SK-N-SH treated with all-trans-retinoic acid at 6 μM for 48 hours (cell line): ENCODE results near the gene DIP2C.

ENCODE experiments used
- ATAC-seq: fragments of 200-7000 bp; cut with Tn5 transposase; 3 replicates; pipeline ENCODE4 v1.9.1; 2020; ENCODE audit warnings: mild to moderate bottlenecking, moderate library complexity
- ARNTL ChIP-seq: fragments of 450-650 bp; formaldehyde crosslinking; IDR thresholded peaks from 2 replicates; pipeline ENCODE4 v1.5.0; 2020; ENCODE audit warnings: low read depth, mild to moderate bottlenecking, moderate library complexity, borderline replicate concordance
- BACH2 ChIP-seq: fragments of 250-450 bp; sonication (Bioruptor Pico); IDR thresholded peaks from 2 replicates; pipeline ENCODE4 v1.9.0; 2021; ENCODE audit warnings: mild to moderate bottlenecking, borderline replicate concordance
- CSDC2 ChIP-seq: fragments of 250-450 bp; sonication (Bioruptor Pico); IDR thresholded peaks from 2 replicates; pipeline ENCODE4 v1.5.0; 2020; ENCODE audit warnings: mild to moderate bottlenecking, moderate library complexity
- ESRRG ChIP-seq: fragments of 250-450 bp; sonication (Bioruptor Pico); IDR thresholded peaks from 2 replicates; pipeline ENCODE4 v1.6.1; 2021; ENCODE audit warnings: mild to moderate bottlenecking
- GLIS3 ChIP-seq: fragments of 250-450 bp; sonication (Bioruptor Pico); IDR thresholded peaks from 2 replicates; pipeline ENCODE4 v1.5.0; 2020; ENCODE audit warnings: mild to moderate bottlenecking, moderate library complexity
- ISL1 ChIP-seq: fragments of 250-450 bp; sonication (Bioruptor Pico); IDR thresholded peaks from 2 replicates; pipeline ENCODE4 v2.1.2; 2022; ENCODE audit warnings: mild to moderate bottlenecking, moderate library complexity
- OSR1 ChIP-seq: fragments of 250-450 bp; sonication (Bioruptor Pico); IDR thresholded peaks from 2 replicates; pipeline ENCODE4 v1.8.0; 2022; ENCODE audit warnings: moderate library complexity, mild to moderate bottlenecking, inconsistent platforms
- POU6F1 ChIP-seq: fragments of 250-450 bp; sonication (Bioruptor Pico); IDR thresholded peaks from 2 replicates; pipeline ENCODE4 v1.8.0; 2021; ENCODE audit warnings: low read depth, mild to moderate bottlenecking, moderate library complexity, borderline replicate concordance
- PPARA ChIP-seq: fragments of 250-450 bp; sonication (Bioruptor Pico); IDR thresholded peaks from 2 replicates; pipeline ENCODE4 v1.5.0; 2020; ENCODE audit warnings: mild to moderate bottlenecking, borderline replicate concordance
- RARB ChIP-seq: fragments of 250-450 bp; sonication (Bioruptor Pico); IDR thresholded peaks from 2 replicates; pipeline ENCODE4 v1.8.0; 2021; ENCODE audit warnings: mild to moderate bottlenecking, moderate library complexity
- SNAI2 ChIP-seq: fragments of 250-450 bp; sonication (Bioruptor Pico); IDR thresholded peaks from 2 replicates; pipeline ENCODE4 v1.5.0; 2020; ENCODE audit warnings: mild to moderate bottlenecking, moderate library complexity
- TOX ChIP-seq: fragments of 250-450 bp; sonication (Bioruptor Pico); IDR thresholded peaks from 2 replicates; pipeline ENCODE4 v1.8.0; 2021; ENCODE audit warnings: mild to moderate bottlenecking, moderate library complexity, borderline replicate concordance
- ZFP3 ChIP-seq: fragments of 250-450 bp; sonication (Bioruptor Pico); IDR thresholded peaks from 2 replicates; pipeline ENCODE4 v1.5.0; 2020; ENCODE audit warnings: mild to moderate bottlenecking, moderate library complexity
- ZFP30 ChIP-seq: fragments of 450-650 bp; formaldehyde crosslinking; IDR thresholded peaks from 2 replicates; pipeline ENCODE4 v1.5.0; 2022; ENCODE audit warnings: mild to moderate bottlenecking, moderate library complexity
- ZNF565 ChIP-seq: fragments of 450-650 bp; formaldehyde crosslinking; conservative IDR thresholded peaks from 2 replicates; pipeline ENCODE4 v1.5.0; 2020; ENCODE audit warnings: low read depth, mild to moderate bottlenecking, moderate library complexity
- ZNF70 ChIP-seq: fragments of 450-650 bp; formaldehyde crosslinking; IDR thresholded peaks from 2 replicates; pipeline ENCODE4 v1.5.0; 2020; ENCODE audit warnings: mild to moderate bottlenecking, moderate library complexity
- TF ChIP-seq, protein P1 (sequence below): fragments of 250-450 bp; sonication (Bioruptor Pico); IDR thresholded peaks from 2 replicates; pipeline ENCODE4 v1.5.1; 2021; ENCODE audit warnings: mild to moderate bottlenecking, moderate library complexity
- TF ChIP-seq, protein P2 (sequence below): fragments of 250-450 bp; sonication (Bioruptor Pico); IDR thresholded peaks from 2 replicates; pipeline ENCODE4 v1.8.0; 2020; ENCODE audit warnings: mild to moderate bottlenecking, moderate library complexity, borderline replicate concordance

The DIP2C gene

DNA sequence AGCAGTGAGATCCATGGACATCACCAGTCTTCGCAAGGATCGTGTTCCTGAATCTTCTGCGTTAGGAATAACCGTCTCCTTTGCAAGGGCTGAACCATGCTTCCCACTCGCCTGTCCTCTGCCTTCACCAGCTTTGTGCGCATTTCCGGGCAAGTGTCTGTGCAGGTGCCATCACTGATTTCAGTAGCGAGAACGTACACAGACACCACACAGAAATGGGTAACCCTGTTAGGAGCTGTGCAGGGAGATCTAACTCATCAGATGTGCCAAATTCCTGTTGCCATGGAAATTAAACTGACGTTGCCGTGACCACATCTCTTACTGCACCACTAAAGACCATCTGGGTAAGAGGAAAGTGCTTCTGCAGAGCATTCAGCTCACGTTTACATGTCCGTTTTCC is 146.3 kb downstream of the DIP2C start:
- no peak for ATAC-seq
- TF ChIP-seq ARNTL (CRISPR knock-in tag): no peak
- TF ChIP-seq, protein P1, sequence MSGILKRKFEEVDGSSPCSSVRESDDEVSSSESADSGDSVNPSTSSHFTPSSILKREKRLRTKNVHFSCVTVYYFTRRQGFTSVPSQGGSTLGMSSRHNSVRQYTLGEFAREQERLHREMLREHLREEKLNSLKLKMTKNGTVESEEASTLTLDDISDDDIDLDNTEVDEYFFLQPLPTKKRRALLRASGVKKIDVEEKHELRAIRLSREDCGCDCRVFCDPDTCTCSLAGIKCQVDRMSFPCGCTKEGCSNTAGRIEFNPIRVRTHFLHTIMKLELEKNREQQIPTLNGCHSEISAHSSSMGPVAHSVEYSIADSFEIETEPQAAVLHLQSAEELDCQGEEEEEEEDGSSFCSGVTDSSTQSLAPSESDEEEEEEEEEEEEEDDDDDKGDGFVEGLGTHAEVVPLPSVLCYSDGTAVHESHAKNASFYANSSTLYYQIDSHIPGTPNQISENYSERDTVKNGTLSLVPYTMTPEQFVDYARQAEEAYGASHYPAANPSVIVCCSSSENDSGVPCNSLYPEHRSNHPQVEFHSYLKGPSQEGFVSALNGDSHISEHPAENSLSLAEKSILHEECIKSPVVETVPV (CRISPR knock-in tag): no peak

- no peak for ATAC-seq
- TF ChIP-seq ZNF565 (CRISPR knock-in tag): no peak
- TF ChIP-seq POU6F1: no peak
- TF ChIP-seq PPARA (CRISPR knock-in tag): no peak
- no peak for TF ChIP-seq ZFP3 (CRISPR knock-in tag)
- TF ChIP-seq SNAI2 (CRISPR knock-in tag): no peak
Observed at GRCh38 chr10:541750-542371, 147.6 kb downstream of the DIP2C start.

DNA sequence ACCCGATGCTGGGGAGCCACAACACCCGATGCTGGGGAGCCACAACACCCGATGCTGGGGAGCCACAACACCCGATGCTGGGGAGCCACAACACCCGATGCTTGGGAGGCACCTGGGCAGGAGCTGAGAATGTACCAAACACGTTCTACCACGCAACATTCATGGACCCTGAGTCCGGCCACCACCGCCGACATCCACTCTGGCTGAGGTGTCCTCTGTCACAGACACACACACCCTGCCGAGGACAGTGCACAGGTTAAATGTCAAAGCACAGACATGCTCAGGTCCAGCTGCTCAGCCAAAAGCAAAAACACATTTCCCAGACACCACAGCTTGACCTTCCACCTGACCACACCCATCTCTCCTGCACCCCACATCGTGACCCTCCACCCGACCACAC is 148.4 kb downstream of the DIP2C start:
- TF ChIP-seq BACH2 (CRISPR knock-in tag): no peak
- ATAC-seq: no peak

DNA sequence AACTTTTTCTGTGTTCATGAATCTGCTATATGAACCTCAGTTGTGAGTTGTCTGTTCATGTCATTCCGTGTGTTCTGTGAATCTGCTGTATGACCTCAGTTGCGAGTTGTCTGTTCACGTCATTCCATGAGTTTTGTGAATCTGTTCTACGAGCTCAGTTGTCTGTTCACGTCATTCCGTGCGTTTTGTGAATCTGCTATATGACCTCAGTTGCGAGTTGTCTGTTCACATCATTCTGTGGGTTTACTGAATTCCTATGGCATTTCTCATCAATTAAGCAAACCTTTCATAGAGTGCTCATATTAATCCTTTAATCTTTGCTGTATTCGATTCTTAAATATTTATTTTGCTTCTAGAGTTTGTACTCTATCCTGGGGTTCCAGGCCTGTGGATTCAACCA is 150.6 kb downstream of the DIP2C start:
- ATAC-seq: peak; percentile 67
- TF ChIP-seq POU6F1 (no peak), ISL1 (CRISPR knock-in tag) (no peak), ZFP30 (CRISPR knock-in tag) (no peak), TOX (CRISPR knock-in tag) (peak; percentile 49; the same call in 1 of the 2 replicates)
- TF ChIP-seq, all 23 proteins: peak for 1

- no peak for TF ChIP-seq TOX (CRISPR knock-in tag)
- no peak for TF ChIP-seq ZNF70 (CRISPR knock-in tag)
- no peak for TF ChIP-seq ESRRG (CRISPR knock-in tag)
- TF ChIP-seq ZNF565 (CRISPR knock-in tag): no peak
- no peak for TF ChIP-seq GLIS3
- no peak for TF ChIP-seq ZFP3 (CRISPR knock-in tag)
- TF ChIP-seq SNAI2 (CRISPR knock-in tag): no peak
- TF ChIP-seq CSDC2 (CRISPR knock-in tag): no peak
- TF ChIP-seq, protein P2, sequence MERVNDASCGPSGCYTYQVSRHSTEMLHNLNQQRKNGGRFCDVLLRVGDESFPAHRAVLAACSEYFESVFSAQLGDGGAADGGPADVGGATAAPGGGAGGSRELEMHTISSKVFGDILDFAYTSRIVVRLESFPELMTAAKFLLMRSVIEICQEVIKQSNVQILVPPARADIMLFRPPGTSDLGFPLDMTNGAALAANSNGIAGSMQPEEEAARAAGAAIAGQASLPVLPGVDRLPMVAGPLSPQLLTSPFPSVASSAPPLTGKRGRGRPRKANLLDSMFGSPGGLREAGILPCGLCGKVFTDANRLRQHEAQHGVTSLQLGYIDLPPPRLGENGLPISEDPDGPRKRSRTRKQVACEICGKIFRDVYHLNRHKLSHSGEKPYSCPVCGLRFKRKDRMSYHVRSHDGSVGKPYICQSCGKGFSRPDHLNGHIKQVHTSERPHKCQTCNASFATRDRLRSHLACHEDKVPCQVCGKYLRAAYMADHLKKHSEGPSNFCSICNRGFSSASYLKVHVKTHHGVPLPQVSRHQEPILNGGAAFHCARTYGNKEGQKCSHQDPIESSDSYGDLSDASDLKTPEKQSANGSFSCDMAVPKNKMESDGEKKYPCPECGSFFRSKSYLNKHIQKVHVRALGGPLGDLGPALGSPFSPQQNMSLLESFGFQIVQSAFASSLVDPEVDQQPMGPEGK: no peak
- TF ChIP-seq RARB (CRISPR knock-in tag): no peak
- TF ChIP-seq ARNTL (CRISPR knock-in tag): no peak
- no peak for TF ChIP-seq ZFP30 (CRISPR knock-in tag)
- no peak for TF ChIP-seq PPARA (CRISPR knock-in tag)
- no peak for ATAC-seq
Observed at GRCh38 chr10:536935-537334, 152.5 kb downstream of the DIP2C start.

DNA sequence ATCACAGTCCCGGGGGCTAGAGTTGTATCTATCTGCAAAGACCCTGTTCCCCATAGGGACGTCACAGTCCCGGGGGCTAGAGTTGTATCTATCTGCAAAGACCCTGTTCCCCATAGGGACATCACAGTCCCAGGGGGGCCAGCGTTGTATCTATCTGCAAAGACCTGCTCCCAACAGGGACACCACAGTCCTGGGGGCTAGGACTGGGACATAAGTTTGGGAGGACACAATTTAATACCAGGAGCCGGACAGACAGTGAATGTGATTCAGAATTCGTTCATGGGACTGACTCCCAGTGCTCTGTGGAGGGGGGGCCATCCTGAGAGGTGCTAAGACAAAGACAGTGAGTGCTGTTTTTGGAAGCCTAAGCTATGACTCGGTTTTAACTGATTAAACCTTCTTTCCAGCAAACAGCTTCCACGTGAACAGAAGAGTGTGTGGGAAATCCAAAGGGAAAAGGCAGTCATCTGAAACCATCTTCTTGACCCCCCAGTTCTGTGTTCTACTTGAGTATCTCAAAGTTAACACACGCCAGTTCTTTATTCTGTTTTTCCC is 153.0 kb downstream of the DIP2C start:
- TF ChIP-seq OSR1 (CRISPR knock-in tag): no peak
- no peak for TF ChIP-seq TOX (CRISPR knock-in tag)
- TF ChIP-seq BACH2 (CRISPR knock-in tag): no peak
- no peak for TF ChIP-seq SNAI2 (CRISPR knock-in tag)
- no peak for TF ChIP-seq RARB (CRISPR knock-in tag)
- ATAC-seq: no peak
